Stimulated activated CD4-positive, alpha-beta T cell treated with anti-CD3 and anti-CD28 coated beads, TNF-alpha, amount 100 ng/mL, for 4 hours (primary cell): ENCODE results near the gene ATP5F1C.
"Not testable (repeated sequence)": the region's sequence is repeated elsewhere in the genome, so short reads cannot be mapped to it uniquely, and the experiment has no call there.

Source experiments
- DNase-seq, 3 experiments: peaks; one replicate each; pipeline ENCODE4 v3.0.0-alpha.2; 2020; ENCODE audit warnings: low read depth in 3 of 3

The ATP5F1C gene

GRCh38 chr10:7794251-7795026, 6.5 kb downstream of the ATP5F1C start:
- no peak for DNase-seq

- DNase-seq = no peak
Observed at GRCh38 chr10:7795605-7796004, 7.6 kb downstream of the ATP5F1C start.

GRCh38 chr10:7797582-7797981, 9.6 kb downstream of the ATP5F1C start:
- no peak for DNase-seq

GRCh38 chr10:7802606-7803005, 14.6 kb downstream of the ATP5F1C start:
- DNase-seq = no peak

GRCh38 chr10:7804216-7804615, 16.2 kb downstream of the ATP5F1C start:
- DNase-seq = no peak

- no peak for DNase-seq
Observed at GRCh38 chr10:7804741-7805140, 16.8 kb downstream of the ATP5F1C start.

- no peak for DNase-seq
Observed at GRCh38 chr10:7808686-7809267, 20.8 kb downstream of the ATP5F1C start.

- DNase-seq = no peak
Observed at GRCh38 chr10:7810443-7810842, 22.5 kb downstream of the ATP5F1C start.

- DNase-seq = no peak
Observed at GRCh38 chr10:7811000-7811399, 23.0 kb downstream of the ATP5F1C start.

GRCh38 chr10:7811743-7812142, 23.8 kb downstream of the ATP5F1C start:
- not testable (repeated sequence) for DNase-seq

- DNase-seq = no peak
Observed at GRCh38 chr10:7813481-7813880, 25.5 kb downstream of the ATP5F1C start.

GRCh38 chr10:7817576-7817975, 29.6 kb downstream of the ATP5F1C start:
- no peak for DNase-seq

- no peak for DNase-seq
Observed at GRCh38 chr10:7817984-7818294, 30.0 kb downstream of the ATP5F1C start.

- peak; percentile 87 for DNase-seq
Observed at GRCh38 chr10:7818295-7819120, 30.5 kb downstream of the ATP5F1C start, which contains the start of gene TAF3. Gene TAF3, plus strand, starts transcription at chr10:7818505. Its CDS starts 205 bp downstream, at chr10:7818710.

- no peak for DNase-seq
Observed at GRCh38 chr10:7819121-7819460, 31.1 kb downstream of the ATP5F1C start.

- no peak for DNase-seq
Observed at GRCh38 chr10:7824251-7824650, 36.3 kb downstream of the ATP5F1C start.

GRCh38 chr10:7826971-7827370, 39.0 kb downstream of the ATP5F1C start:
- DNase-seq = no peak

GRCh38 chr10:7829289-7829834, 41.4 kb downstream of the ATP5F1C start:
- no peak for DNase-seq

- DNase-seq = no peak
Observed at GRCh38 chr10:7832060-7832459, 44.1 kb downstream of the ATP5F1C start.

GRCh38 chr10:7833210-7833609, 45.2 kb downstream of the ATP5F1C start:
- DNase-seq = no peak

GRCh38 chr10:7834262-7834661, 46.3 kb downstream of the ATP5F1C start:
- no peak for DNase-seq

GRCh38 chr10:7836571-7836970, 48.6 kb downstream of the ATP5F1C start:
- DNase-seq = no peak

GRCh38 chr10:7846591-7846990, 58.6 kb downstream of the ATP5F1C start:
- no peak for DNase-seq
